ENCODE results near the gene LSS.

DNA sequence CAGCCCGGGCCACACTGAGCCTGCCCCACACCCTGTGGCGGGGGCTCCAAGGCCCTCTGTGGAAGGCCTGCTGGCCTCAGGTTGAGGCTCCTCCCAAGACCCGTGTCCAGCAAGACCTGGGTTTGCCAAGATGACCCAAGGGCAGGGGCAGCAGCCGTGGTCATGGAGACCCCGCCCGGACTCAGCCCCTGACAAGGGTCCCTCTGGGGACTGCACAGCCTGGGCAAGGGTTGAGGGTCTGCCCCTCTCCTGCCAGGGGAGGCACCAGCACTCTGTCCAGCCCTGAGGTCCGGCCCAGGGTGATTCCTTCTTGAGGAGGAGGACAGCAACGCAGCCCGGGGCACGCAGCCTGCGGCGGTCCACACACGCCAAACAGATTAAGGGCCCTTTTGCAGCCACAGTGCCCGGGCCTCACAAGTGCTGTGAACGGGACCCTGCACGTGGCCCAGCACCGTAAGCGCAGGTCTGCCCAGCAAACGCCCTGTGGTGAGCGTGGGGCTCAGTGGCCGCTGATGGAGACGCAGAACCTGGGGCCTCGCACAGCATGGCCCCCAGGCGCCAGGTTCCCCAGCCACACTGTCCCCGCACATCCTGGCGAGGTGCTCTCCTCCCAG, 47.7 kb downstream of the LSS start:
- TF ChIP-seq, protein P1, sequence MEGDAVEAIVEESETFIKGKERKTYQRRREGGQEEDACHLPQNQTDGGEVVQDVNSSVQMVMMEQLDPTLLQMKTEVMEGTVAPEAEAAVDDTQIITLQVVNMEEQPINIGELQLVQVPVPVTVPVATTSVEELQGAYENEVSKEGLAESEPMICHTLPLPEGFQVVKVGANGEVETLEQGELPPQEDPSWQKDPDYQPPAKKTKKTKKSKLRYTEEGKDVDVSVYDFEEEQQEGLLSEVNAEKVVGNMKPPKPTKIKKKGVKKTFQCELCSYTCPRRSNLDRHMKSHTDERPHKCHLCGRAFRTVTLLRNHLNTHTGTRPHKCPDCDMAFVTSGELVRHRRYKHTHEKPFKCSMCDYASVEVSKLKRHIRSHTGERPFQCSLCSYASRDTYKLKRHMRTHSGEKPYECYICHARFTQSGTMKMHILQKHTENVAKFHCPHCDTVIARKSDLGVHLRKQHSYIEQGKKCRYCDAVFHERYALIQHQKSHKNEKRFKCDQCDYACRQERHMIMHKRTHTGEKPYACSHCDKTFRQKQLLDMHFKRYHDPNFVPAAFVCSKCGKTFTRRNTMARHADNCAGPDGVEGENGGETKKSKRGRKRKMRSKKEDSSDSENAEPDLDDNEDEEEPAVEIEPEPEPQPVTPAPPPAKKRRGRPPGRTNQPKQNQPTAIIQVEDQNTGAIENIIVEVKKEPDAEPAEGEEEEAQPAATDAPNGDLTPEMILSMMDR (conservative IDR thresholded peaks at IDR 0.05 in 1 of 2, IDR thresholded peaks at IDR 0.05 in 1 of 2; ENCODE audit: extremely low read depth in 1 of 2, insufficient read depth in 1 of 2, low read depth in 1 of 2, low read length in 2 of 2) = no peak
- no peak for TF ChIP-seq EZH2 (IDR thresholded peaks at IDR 0.05; ENCODE audit: borderline replicate concordance, low read length)
